ENCODE measurements around the gene NAB2.
"Not testable (repeated sequence)": the region's sequence is repeated elsewhere in the genome, so short reads cannot be mapped to it uniquely, and the experiment has no call there.

Gene NAB2

DNA sequence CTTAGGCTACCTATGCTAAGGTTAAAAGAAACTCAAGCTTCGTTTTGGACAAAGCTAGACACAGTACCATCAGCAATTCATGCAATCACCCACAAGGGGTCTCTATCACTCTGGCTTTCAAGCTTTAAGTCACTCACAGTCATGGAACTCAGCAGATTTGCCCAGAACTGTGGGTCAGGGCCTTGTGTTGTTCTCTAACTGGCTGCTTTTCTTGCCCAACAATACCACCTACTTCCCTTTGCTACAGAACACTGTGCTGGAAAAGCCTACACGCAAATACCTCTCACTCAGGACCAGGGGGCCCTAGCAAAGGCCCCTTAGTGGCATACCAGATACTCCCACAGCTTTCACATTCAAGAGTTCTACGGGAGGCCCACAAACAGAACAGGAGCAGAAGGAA, 19.4 kb upstream of the NAB2 start:
- peak; percentile 88 for FAIRE-seq

DNA sequence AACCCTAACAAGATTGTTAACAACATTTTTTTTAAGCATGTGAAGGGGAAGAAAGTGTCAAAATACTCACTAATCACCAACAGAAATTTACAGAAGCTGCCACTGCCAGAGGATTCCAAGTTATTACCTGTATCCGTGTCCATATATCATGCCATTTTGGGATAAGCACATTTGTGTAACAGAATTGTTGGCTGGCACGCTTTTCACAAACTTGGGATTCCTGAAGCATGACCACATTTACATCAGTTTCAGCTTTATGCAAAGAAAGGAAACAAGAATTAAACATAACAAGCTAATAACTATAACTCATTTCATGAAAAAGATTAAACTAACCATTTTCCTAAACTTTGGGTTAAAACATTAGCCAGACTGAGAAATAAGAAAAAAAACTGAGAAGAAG, 16.3 kb upstream of the NAB2 start:
- FAIRE-seq = no peak

DNA sequence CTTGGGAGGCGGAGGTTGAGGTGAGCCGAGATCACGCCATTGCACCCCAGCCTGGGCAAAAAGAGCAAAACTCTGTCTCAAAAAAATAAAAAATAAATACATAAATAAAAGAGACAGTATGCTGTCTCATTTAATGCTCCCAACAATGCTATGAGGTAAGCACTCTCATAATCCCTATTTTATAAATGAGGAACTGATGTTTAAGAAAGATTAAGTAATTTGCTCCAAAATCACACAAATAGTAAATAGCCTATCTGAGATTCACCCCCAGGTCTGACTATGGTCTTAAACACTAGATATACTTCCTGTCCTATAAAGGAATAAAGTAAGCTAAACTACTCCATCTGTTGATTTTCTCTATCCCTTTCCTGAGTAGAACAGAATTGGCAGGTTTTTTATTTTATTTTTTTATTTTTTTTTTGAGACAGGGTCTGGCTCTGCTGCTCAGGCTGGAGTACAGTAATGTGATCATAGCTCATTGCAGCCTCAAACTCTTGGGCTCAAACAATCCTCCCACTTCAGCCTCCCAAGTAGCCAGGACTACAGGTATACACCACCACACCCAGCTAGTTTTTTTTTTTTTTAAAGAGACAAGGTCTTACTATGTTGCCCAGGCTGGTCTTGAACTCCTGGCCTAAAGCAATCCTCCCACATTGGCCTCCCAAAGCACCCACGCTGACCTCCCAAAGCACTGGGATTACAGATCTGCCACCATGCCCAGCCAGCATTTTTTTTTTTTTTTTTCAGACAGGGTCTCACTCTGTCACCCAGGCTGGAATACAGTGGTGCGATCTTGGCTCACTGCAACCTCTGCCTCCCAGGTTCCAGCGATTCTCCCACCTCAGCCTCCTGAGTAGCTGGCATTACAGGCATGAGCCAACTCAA, 15.1 kb upstream of the NAB2 start:
- FAIRE-seq = not testable (repeated sequence)

DNA sequence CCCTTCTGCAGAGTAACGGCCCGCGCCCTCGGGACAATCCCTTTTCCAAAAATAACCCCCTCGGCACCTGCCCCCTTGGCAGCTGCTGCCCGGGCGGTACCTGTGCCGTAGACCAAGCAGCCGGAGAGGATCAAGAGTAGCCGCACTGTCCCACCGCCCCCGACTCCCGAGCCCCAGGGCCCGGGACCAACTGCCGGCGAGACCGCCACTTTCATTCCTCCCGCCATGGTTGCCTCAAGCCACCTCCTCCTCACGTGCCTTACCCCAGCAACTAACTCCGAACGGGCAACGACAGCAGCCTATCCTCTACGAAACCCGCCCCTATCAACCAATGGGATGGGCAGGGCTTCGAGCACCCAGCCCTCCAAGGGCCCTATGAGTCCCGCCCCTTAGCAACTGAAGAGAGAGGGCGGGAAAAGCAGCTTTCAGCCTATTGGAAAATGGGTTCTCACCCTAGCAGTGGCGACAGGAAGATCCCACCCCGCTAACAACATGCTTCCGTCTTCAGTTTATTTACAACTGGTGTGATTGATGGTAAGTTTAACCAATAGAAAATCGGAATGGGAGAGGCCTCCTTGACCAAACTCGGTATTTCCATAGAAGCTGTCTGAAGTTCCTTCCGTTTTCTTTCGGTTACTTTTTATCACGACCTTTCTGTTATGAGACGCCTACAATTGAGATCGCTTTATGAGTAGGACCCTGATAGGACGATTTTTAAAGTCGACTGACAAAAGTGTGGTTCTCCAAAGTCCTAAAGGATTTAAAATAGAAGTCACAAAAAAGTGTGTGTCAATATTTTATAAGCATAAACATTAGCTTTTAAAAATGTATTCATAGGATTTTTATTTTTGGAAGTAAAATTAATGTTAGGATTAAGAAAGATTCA, 10.2 kb upstream of the NAB2 start, which contains the start of gene NEMP1:
TSS of gene NEMP1 (minus strand) at position 273 of the 886 bp plus-strand sequence. CDS start at position 227, 46 bp downstream.
- peak; percentile 98 for FAIRE-seq

DNA sequence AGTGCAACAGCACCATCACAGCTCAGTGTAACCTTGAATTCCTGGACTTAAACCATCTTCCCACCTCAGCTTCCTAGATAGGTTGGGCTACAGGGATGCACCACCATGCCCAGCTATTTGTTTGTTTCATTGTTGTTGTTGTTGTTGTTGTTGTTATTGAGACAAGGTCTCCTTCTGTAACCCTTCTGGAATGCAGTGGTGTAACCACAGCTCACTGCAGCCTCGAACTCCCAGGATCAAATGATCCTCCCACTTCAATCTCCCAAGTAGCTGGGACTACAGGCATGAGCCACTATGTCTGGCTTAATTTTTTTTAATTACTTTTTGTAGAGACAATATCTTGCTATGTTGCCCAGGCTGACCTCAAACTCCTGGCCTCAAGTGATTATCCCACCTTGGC, 9.1 kb upstream of the NAB2 start:
- no peak for FAIRE-seq

DNA sequence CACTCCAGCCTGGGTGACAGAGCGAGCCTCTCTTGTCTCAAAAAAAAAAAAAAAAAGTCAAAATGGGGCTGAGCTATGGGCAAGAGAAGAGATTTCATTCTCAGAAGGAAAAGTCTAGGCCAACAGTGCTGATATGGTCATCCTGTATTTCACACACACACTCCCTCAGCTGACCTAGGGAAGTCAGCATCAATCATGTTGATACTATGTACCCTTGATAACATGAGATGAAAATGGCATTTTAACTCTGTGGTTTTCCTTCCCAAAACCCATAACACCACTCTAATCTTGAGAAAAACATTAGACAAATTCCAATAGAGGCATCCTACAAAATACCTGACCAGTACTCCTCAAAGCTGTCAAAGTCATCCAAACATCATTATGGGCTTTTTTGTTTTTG, 8.1 kb upstream of the NAB2 start:
- FAIRE-seq = no peak

DNA sequence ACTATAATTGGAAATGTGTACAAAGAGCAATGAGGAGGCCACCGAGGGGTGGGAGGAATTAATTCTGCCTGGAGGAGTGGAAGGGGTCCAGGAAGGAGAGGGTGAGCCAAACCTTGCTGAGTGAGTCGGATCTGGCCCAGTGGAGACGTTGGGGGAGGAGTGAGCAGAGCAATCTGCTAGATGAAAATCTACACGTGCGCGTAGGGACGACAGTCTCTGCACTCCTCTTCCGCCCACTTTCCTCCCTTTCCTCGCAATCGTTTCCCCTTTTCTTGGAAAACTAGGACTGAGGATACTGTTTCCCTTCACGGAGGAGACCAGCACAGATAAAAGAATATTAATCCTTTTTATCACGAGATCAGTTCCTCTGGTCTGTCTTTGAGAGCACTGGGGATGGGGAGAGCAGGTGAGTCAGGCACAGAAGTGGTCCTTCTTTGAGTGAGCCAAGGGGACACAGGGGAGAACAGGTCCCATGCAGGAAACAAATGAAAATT, 2.9 kb upstream of the NAB2 start:
- no peak for FAIRE-seq

DNA sequence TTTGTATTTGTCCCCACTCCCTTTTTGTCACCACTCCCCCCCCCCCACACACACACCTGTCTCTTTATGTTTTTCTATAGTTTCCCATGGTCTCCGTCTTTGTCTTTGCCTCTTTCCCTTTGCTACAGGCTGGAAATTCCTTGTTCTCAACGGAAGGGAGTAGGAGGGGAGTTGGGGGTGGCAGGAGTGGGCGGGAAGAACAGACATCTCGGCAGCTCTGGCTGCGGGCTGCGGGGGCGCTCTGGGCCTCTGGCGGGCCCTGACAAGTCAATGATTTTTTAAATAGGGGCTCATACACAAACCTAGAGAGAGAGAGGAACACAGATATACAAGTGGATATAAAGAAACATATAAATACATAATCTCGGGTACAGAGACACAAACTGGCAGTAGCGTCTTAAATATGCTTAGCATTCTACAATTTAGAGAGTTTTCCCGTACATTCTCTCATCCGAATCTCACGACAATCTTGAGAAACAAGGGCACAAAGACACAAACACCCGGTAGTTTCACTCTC, 2.4 kb upstream of the NAB2 start:
- FAIRE-seq = no peak

DNA sequence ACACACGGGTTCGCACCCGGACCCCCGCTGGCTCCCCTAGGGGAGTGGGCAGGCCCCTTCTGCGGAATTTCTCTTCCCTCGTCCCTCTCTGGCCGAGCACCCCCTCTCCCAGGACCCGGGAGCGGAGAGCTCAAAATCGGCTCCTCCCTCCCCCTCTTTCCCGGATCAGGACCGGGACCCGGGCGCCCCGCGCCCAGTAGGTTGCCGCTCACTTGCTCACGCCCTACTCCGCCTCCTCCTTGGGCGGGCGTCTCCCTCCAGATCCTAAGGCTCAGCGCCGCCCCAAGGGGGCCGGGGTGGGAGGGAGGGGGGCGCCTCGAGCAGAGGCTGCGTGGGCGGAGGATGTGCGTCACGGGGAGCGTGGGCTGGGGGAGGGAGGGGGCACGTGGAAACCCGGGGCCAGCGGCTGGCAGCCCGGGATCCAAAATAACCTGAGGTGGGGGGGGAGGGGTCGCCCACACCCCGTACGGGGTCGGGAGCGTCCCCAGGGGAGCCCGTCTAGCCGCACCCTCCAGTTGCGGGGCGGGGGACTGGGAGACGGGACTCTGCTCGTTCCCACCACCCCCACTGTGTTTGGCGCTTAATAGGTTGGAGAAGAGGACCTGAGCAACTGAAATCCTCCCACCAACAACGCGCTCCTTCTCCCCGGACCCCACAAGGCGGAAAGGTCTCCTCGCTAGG, 1.8 kb upstream of the NAB2 start:
- no peak for FAIRE-seq

DNA sequence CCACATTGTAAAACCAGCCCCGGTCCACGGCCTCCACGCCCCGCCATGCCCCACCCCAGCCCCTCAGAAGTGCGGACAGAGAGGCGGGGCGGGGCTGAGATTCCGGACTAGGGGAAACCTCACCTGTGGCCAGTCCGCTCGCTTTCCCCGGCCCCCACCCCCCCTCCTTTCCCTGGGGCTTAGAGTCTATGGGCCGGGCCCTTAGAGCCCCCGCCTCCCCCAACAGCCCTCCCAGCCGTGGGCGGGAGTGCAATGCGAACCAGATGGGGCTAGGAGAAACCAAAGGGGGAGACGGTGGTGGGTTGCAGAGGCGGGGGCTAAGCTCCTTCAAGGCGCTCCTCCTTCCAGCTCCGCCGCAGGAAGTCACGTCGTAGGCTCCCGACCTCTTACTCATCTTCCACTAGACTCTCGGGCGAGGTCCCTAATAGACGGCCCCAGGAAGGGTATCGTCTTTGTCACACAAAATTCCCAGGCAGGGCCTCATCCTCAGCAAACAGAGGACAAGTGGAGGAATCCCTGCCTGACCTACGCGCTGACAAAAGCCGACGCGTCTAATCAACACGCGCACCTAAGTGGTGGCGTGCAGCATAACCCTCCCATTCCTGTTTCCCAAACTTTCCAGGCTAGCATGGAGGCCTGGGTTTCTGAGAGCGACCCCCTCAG, 1.1 kb upstream of the NAB2 start:
- FAIRE-seq = no peak

DNA sequence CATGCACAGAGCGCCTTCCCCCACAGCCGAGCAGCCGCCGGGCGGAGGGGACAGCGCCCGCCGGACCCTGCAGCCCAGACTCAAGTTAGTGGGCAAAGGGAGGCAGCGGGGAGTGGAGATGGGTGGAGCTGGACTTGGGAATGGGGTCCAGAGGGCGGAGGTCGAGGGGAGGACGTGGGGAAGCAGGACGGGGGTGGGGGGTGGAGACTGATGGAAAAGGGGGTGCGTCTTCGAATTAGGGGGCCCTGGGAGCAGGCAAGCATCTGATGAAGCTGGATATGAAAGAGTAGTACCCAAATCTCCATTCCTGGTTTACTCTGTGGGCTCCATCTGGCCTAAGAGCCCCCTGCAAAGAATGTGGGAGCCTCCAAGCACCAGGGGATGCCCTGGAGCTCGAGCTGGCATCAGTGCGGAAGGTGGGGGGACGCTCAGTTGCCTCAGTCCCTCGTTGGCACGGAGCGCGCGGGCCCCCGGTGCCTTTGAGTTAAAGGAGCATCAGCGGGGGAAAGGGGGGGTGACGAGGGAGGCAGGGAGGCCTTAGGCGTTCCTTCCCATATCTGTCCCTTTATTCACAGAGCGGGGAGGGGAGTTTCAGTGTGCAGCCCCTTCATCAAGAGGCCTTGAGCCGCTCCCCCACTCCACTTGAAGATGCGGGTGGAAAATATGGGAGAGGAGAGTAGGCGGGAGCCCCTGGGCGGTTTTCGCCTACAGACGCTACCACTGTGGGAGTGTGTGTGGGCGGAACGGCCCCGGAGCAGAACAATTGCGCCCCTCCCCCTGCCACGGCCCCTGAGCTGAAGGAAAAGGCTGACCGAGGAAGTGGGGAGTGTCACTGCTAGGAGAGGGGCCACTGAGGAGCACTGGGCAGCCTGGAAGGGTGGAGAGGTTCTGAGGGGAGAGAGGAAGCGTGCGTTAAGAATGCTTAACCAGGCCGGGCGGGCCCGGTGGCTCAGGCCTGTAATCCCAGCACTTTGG, 644 bp downstream of the NAB2 start:
- no peak for FAIRE-seq

DNA sequence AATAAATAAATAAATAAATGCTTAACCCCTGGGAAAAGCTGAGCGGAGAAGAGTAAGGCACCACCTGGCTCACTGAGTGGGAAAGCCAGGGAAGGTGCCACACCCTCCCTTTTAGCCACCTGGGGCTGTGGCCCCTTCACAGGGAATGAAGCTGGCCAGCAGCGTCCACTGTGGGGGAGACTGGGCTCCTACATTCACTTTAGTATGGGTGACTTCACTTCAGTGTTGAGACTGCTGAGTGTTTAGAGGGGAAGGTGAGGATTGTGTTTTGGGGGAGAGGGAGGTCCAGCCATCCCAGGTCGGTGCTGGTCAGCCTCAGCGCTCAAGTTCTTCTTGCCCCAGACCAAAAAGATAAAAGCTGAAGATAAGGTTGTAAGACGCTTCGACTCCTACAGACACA, 1.6 kb downstream of the NAB2 start:
- no peak for FAIRE-seq

DNA sequence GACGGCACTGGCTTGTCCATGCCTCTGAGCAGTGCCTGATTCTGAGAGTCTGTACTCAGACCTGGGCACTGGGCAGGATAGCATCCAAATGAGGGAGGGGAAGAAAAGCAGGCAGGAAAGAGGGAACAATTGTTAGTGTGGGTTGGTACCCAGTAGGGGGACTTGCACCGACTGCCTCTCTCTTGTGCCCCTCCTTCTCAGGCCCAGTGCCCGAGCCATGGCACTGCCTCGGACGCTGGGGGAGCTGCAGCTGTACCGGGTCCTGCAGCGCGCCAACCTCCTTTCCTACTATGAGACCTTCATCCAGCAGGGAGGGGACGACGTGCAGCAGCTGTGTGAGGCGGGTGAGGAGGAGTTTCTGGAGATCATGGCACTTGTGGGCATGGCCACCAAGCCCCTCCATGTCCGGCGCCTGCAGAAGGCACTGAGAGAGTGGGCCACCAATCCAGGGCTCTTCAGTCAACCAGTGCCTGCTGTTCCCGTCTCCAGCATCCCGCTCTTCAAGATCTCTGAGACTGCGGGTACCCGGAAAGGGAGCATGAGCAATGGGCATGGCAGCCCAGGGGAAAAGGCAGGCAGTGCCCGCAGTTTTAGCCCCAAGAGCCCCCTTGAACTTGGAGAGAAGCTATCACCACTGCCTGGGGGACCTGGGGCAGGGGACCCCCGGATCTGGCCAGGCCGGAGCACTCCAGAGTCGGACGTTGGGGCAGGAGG, 2.2 kb downstream of the NAB2 start:
- no peak for FAIRE-seq

DNA sequence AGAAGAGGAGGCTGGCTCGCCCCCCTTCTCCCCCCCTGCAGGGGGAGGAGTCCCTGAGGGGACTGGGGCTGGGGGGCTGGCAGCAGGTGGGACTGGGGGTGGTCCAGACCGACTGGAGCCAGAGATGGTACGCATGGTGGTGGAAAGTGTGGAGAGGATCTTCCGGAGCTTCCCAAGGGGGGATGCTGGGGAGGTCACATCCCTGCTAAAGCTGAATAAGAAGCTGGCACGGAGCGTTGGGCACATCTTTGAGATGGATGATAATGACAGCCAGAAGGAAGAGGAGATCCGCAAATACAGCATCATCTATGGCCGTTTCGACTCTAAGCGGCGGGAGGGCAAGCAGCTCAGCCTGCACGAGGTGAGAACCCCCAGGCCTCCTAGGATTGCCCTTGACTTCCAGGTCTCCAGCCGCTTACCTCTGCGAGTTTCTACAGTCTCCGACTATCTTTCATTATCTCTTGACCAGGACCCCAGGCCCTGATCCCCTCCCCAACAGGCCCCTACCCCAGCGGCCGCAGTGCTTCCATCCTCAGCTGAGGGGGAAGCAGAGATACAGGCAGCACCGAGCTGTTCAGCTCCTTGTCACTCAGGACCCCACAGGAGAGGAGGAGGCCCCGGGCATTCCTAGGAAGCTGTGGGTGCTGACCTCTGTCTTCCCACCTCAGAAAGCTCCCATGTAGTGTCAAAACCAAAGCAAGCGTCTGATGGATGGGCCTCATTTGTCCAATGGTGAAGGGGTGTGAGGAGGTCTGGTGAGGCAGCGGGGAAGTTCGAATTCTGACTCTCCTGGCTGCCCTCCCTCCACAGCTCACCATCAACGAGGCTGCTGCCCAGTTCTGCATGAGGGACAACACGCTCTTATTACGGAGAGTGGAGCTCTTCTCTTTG, 3.0 kb downstream of the NAB2 start:
- FAIRE-seq = no peak

DNA sequence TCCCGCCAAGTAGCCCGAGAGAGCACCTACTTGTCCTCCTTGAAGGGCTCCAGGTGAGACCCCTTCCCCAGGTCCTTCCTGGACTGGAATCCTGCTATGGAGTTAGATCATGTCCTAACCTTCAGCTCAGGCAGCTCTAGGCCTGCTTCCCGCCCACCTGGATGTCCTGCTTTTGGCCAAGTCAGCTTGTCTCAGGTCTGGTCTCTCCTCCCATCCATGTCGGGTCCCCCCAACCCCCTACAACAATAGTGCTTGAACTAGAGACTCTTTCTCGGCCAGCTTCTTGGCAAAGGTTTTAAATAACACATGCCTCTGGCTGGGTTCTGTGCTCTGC, 3.6 kb downstream of the NAB2 start:
- no peak for FAIRE-seq

DNA sequence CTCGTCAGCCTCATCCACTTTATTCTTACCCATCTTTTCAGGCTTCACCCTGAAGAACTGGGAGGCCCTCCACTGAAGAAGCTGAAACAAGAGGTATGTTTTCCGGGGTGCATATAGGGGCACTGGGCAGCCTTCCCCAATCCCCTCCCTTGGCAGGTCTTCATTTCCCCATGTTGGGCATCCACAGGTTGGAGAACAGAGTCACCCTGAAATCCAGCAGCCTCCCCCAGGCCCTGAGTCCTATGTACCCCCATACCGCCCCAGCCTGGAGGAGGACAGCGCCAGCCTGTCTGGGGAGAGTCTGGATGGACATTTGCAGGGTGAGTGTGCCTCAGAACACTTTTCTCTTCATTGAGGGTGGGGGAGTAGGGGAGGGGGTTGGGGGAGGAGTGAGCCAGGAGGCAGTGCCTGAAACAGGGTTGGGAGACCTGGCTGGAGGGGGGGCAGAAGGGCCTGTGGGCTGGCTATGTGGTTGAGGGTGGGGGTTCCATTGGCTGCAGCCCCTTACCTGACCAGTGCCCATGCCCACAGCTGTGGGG, 4.0 kb downstream of the NAB2 start:
- no peak for FAIRE-seq

DNA sequence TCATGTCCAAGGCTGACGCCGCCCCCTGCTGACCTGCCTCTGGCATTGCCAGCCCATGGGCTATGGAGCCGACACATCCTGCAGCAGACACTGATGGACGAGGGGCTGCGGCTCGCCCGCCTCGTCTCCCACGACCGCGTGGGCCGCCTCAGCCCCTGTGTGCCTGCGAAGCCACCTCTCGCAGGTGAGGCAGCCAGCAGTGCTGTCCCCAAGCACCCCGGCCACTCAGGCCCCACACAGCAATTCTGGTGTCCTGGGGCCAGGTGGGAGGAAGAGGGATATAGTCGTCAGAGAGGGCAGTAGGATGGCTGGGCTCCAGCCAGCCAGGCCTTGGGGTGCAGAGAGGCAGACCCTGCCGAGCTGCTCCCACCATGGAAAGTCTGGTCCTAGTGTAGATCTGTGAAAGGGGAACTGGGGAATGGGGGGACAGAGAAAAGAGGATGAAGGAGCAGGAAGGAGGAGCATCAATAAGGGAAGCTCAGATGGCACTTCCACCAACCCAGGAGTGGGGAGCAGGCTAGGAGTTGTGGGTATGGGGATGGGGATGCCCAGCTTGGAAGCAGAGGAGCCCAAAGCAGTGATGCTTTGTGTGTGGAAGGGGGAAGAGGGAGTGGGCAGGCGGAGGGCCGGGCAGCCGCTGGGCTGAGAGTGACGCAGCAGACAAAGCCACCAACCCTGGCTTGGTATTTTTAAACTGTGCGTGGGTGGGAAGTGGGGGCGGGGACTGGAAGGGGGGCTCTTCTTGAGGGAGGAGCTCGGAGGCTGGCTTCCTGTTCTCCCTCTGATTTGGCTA, 4.7 kb downstream of the NAB2 start:
- no peak for FAIRE-seq

Measured in islet of Langerhans (tissue), 1 donor.